PC-9 (cell line): ENCODE results near the gene WWC2. TPM values are rescaled to one million over a fixed set of nuclear protein-coding genes. Genes with fewer than 3 reads are reported as not detected.
A peak's percentile ranks its signal among the peaks of the same experiment; 100 is the strongest.

Source experiments
- BruUV-seq: library from RNA; stranded (reverse); fragments of 400-500 nt; replicated peaks from 2 replicates; lab custom pipeline; 2021; lab: Mats Ljungman, UMichigan
- CTCF ChIA-PET: fragments of 300-600 bp; sonication (Branson Sonifier 250); formaldehyde crosslinking; loops from one replicate; lab custom pipeline; 2022; ENCODE audit warnings: antibody characterized with exemption; lab: Charles Lee
- POLR2A ChIA-PET: fragments of 300-600 bp; sonication (Branson Sonifier 250); formaldehyde crosslinking; loops from one replicate; lab custom pipeline; 2022; ENCODE audit warnings: antibody characterized with exemption; ENCODE audit not compliant: unreplicated experiment; lab: Charles Lee
- DNase-seq, 2 experiments: peaks; one replicate each; pipeline versions ENCODE4 v3.0.0 to v3.0.0-alpha.2; 2015 to 2022; ENCODE audit warnings: mixed read lengths in 1 of 2
- H2AFZ ChIP-seq: fragments of 200-600 bp; sonication (generic); 2 replicates; pipeline ENCODE4 v1.8.1; 2017; ENCODE audit warnings: antibody characterized with exemption
- H3F3A ChIP-seq: fragments of 200-600 bp; sonication (generic); 2 replicates; pipeline ENCODE4 v1.8.1; 2017; ENCODE audit warnings: antibody characterized with exemption, mild to moderate bottlenecking, low read depth; ENCODE audit not compliant: insufficient read depth
- H3K27ac ChIP-seq: fragments of 200-600 bp; sonication (generic); 2 replicates; pipeline ENCODE4 v1.6.1; 2016; ENCODE audit warnings: mixed run types
- H3K27me3 ChIP-seq: fragments of 200-600 bp; sonication (generic); 2 replicates; pipeline ENCODE4 v1.6.1; 2016; ENCODE audit warnings: low read depth, mixed run types; ENCODE audit not compliant: insufficient read depth
- H3K36me3 ChIP-seq: fragments of 200-600 bp; sonication (generic); 2 replicates; pipeline ENCODE4 v1.6.1; 2016; ENCODE audit warnings: low read depth, mixed run types
- H3K4me1 ChIP-seq: fragments of 200-600 bp; sonication (generic); replicated peaks from 2 replicates; pipeline ENCODE4 v1.6.1; 2016; ENCODE audit warnings: mixed run types; ENCODE audit not compliant: insufficient read depth
- H3K4me2 ChIP-seq: fragments of 200-600 bp; sonication (generic); 2 replicates; pipeline ENCODE4 v1.6.1; 2017; ENCODE audit warnings: mixed run types
- H3K4me3 ChIP-seq: fragments of 200-600 bp; sonication (generic); 2 replicates; pipeline ENCODE4 v1.6.1; 2016; ENCODE audit warnings: mixed run types
- H3K79me2 ChIP-seq: fragments of 200-600 bp; sonication (generic); 2 replicates; pipeline ENCODE4 v1.6.1; 2017; ENCODE audit warnings: low read depth, mixed run types
- H3K9me2 ChIP-seq: fragments of 200-600 bp; sonication (generic); 2 replicates; pipeline ENCODE4 v1.8.1; 2017; ENCODE audit warnings: mild to moderate bottlenecking; ENCODE audit not compliant: insufficient read depth
- H3K9me3 ChIP-seq: fragments of 200-600 bp; sonication (generic); 2 replicates; pipeline ENCODE4 v1.8.1; 2016; ENCODE audit warnings: low read depth; ENCODE audit not compliant: insufficient read depth
- H4K20me1 ChIP-seq: fragments of 200-600 bp; sonication (generic); 2 replicates; pipeline ENCODE4 v1.8.1; 2017; ENCODE audit not compliant: insufficient read depth
- CTCF ChIP-seq: fragments of 200-600 bp; sonication (generic); conservative IDR thresholded peaks from 2 replicates; pipeline ENCODE4 v1.6.1; 2017; ENCODE audit warnings: mixed run types, antibody characterized with exemption, mild to moderate bottlenecking, moderate library complexity
- EZH2 ChIP-seq: fragments of 200-600 bp; sonication (generic); IDR thresholded peaks from 2 replicates; pipeline ENCODE4 v1.8.0; 2017; ENCODE audit warnings: antibody characterized with exemption, low read depth
- intact Hi-C: fragments of 100-400 bp; cut with micrococcal nuclease; formaldehyde crosslinking; loops from one replicate; pipeline ENCODE4 v1.10.0; 2022; ENCODE audit not compliant: unreplicated experiment
- total RNA-seq: library from RNA; stranded (reverse); gene quantifications from 2 replicates; pipeline ENCODE4 v1.2.3, GENCODE V29; 2021

WWC2 gene
- total RNA-seq, 1 experiment from 2014 or later = 42.3 TPM

GRCh38 chr4:183082053-183082452 lies 17.0 kb upstream of the WWC2 start:
- H3K4me3 ChIP-seq = no peak overlapping the region
- no TSS peak for BruUV-seq
- DNase-seq = peak in 1 of 2 experiments; percentile 40
- no peaks in the 10 kb centered on the region for H3K79me2 ChIP-seq
- no peaks in the 10 kb centered on the region for H3F3A ChIP-seq
- H3K4me1 ChIP-seq = no peaks in the 10 kb centered on the region
- H3K9me2 ChIP-seq = no peaks in the 10 kb centered on the region
- no peak overlapping the region for H3K27ac ChIP-seq
- no peaks in the 10 kb centered on the region for H3K36me3 ChIP-seq
- H2AFZ ChIP-seq = no peak overlapping the region
- no peak for TF ChIP-seq EZH2
- TF ChIP-seq CTCF = no peak
- no peaks in the 10 kb centered on the region for H3K27me3 ChIP-seq
- POLR2A ChIA-PET = no interaction called here
- intact Hi-C loops = no loop called here
- H3K4me2 ChIP-seq = no peak overlapping the region
- CTCF ChIA-PET = interaction anchor here (0.6 kb wide), 1 partner anchor 322 kb away, joined by 5 read pairs; no protein-coding TSS in a partner anchor
- H4K20me1 ChIP-seq = no peaks in the 10 kb centered on the region
- H3K9me3 ChIP-seq = no peaks in the 10 kb centered on the region

- peak in 1 of 2 experiments; percentile 65 for DNase-seq
- Histone ChIP-seq H4K20me1 (no peaks in the 10 kb centered on the region), H3F3A (peaks cover 5% of the 10 kb centered on the region; the same call in 1 of the 2 replicates), H3K4me1 (peaks cover 11% of the 10 kb centered on the region), H2AFZ (no peak overlapping the region), H3K79me2 (no peaks in the 10 kb centered on the region), H3K27ac (no peak overlapping the region), H3K9me3 (no peaks in the 10 kb centered on the region), H3K4me3 (no peak overlapping the region), H3K4me2 (peak overlapping the region; percentile 27), H3K27me3 (no peaks in the 10 kb centered on the region), H3K36me3 (no peaks in the 10 kb centered on the region), H3K9me2 (no peaks in the 10 kb centered on the region)
- CTCF ChIA-PET = no interaction called here
- BruUV-seq = no TSS peak
- intact Hi-C loops = loop anchor here (5.0 kb wide), 1 partner anchor 88 kb away; no protein-coding TSS in a partner anchor
- no peak for TF ChIP-seq CTCF
- no peak for TF ChIP-seq EZH2
- POLR2A ChIA-PET = interaction anchor here (0.7 kb wide), 1 partner anchor 113 kb away, joined by 4 read pairs; no protein-coding TSS in a partner anchor
Measured at GRCh38 chr4:183094393-183095198, 4.5 kb upstream of the WWC2 start.

GRCh38 chr4:183095199-183095512 lies 3.9 kb upstream of the WWC2 start:
- Histone ChIP-seq H3K27me3 (no peaks in the 10 kb centered on the region), H2AFZ (no peak overlapping the region), H3F3A (peaks cover 5% of the 10 kb centered on the region; the same call in 1 of the 2 replicates), H3K36me3 (no peaks in the 10 kb centered on the region), H3K79me2 (peaks cover 5% of the 10 kb centered on the region), H3K9me3 (no peaks in the 10 kb centered on the region), H3K9me2 (no peaks in the 10 kb centered on the region), H3K4me3 (no peak overlapping the region), H4K20me1 (no peaks in the 10 kb centered on the region), H3K27ac (no peak overlapping the region), H3K4me2 (no peak overlapping the region), H3K4me1 (peaks cover 12% of the 10 kb centered on the region)
- no peak for TF ChIP-seq CTCF
- no peak for TF ChIP-seq EZH2
- CTCF ChIA-PET = no interaction called here
- intact Hi-C loops = loop anchor here (5.0 kb wide), 1 partner anchor 87 kb away; no protein-coding TSS in a partner anchor
- POLR2A ChIA-PET = no interaction called here
- BruUV-seq = no TSS peak
- no peak for DNase-seq
